Measurements from ENCODE around the gene KCNQ2.

Gene KCNQ2

GRCh38 chr20:63501818-63502670 lies 29.6 kb upstream of the KCNQ2 start:
- DNase-seq (ENCODE audit: low read depth in 2 of 2) = no peak

GRCh38 chr20:63500902-63501817 lies 28.7 kb upstream of the KCNQ2 start:
- no peak for DNase-seq (ENCODE audit: low read depth in 2 of 2)

- DNase-seq (ENCODE audit: low read depth in 2 of 2) = no peak
Observed at GRCh38 chr20:63500151-63500901, 27.9 kb upstream of the KCNQ2 start.

GRCh38 chr20:63499338-63499969 lies 27.0 kb upstream of the KCNQ2 start:
- DNase-seq (ENCODE audit: low read depth in 2 of 2) = no peak

GRCh38 chr20:63498960-63499337 lies 26.5 kb upstream of the KCNQ2 start, which contains the start of gene EEF1A2:
EEF1A2 (minus strand) TSS chr20:63499083; CDS start chr20:63497763, 1,320 bp downstream.
- peak in 1 of 2 donors; percentile 18 for DNase-seq (ENCODE audit: low read depth in 2 of 2)

GRCh38 chr20:63497946-63498935 lies 25.8 kb upstream of the KCNQ2 start:
- no peak for DNase-seq (ENCODE audit: low read depth in 2 of 2)

- no peak for DNase-seq (ENCODE audit: low read depth in 2 of 2)
Observed at GRCh38 chr20:63497138-63497945, 24.9 kb upstream of the KCNQ2 start.

- DNase-seq (ENCODE audit: low read depth in 2 of 2) = no peak
Observed at GRCh38 chr20:63496596-63497120, 24.2 kb upstream of the KCNQ2 start.

GRCh38 chr20:63495741-63496595 lies 23.5 kb upstream of the KCNQ2 start:
- DNase-seq (ENCODE audit: low read depth in 2 of 2) = peak; percentile 72 to 77

- DNase-seq (ENCODE audit: low read depth in 2 of 2) = no peak
Observed at GRCh38 chr20:63495167-63495720, 22.8 kb upstream of the KCNQ2 start.

- no peak for DNase-seq (ENCODE audit: low read depth in 2 of 2)
Observed at GRCh38 chr20:63494420-63495166, 22.1 kb upstream of the KCNQ2 start.

- DNase-seq (ENCODE audit: low read depth in 2 of 2) = no peak
Observed at GRCh38 chr20:63494084-63494419, 21.6 kb upstream of the KCNQ2 start.

- DNase-seq (ENCODE audit: low read depth in 2 of 2) = no peak
Observed at GRCh38 chr20:63493563-63494020, 21.1 kb upstream of the KCNQ2 start.

GRCh38 chr20:63492982-63493381 lies 20.5 kb upstream of the KCNQ2 start:
- DNase-seq (ENCODE audit: low read depth in 2 of 2) = no peak

GRCh38 chr20:63492518-63492917 lies 20.1 kb upstream of the KCNQ2 start:
- no peak for DNase-seq (ENCODE audit: low read depth in 2 of 2)

GRCh38 chr20:63491635-63492230 lies 19.3 kb upstream of the KCNQ2 start:
- no peak for DNase-seq (ENCODE audit: low read depth in 2 of 2)

- no peak for DNase-seq (ENCODE audit: low read depth in 2 of 2)
Observed at GRCh38 chr20:63491078-63491477, 18.6 kb upstream of the KCNQ2 start.

Data from activated CD4-positive, alpha-beta T cell treated with anti-CD3 and anti-CD28 coated beads for 24 hours (primary cell).